ENCODE results near the gene UBE4B. TPM values are rescaled to one million over a fixed set of nuclear protein-coding genes. Genes with fewer than 3 reads are reported as not detected.
A peak's percentile ranks its signal among the peaks of the same experiment; 100 is the strongest.
"Not testable (repeated sequence)": the region's sequence is repeated elsewhere in the genome, so short reads cannot be mapped to it uniquely, and the experiment has no call there.

Gene UBE4B
- 29.9 and 31.1 TPM in 2 replicates for total RNA-seq

DNA sequence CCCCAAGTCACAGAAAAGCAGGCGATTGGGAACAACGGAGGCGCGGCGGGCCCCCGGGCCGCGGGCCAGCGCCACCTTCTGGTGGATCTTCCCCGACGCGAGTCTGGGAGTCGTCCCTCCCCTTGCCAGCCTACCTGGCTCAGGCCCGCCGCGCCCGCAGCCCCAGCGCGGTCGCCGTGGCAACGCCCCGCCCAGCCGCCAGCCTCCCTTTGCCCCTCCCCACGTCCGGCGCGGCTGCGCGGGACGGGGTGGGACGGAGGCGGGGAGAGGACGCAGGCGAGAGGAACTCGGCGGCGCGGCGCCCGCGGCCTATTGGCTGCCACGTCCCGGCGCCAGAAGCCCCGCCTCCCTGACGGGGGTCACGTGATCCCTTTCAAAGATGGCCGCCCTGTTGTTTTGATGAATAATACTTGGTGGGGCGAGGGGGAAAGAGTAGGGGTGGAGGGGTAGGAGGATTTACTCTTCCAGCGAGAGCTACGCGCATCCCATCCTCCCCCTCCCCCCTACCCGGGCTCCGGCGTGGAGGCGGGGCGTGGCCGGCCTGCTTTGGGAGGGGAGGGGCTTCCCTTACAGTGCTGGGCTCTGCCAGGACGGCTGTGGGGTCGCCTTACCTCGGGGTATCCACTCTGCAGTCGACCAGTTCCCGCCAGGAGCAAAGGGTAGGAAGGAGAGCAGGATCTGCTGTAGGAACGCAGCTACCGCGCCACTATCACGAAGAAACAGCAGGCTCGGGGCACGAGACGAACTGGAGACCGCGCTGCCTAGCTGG is at the start of gene UBE4B:
Gene UBE4B, plus strand, starts transcription at position 369 of the 769 bp plus-strand sequence. CDS start 713 bp downstream, outside the sequence.
- peak within 1 kb of the TSS; percentile 85 for H3K4me3 Mint-ChIP-seq
- DNase-seq: peak; percentile 100
- H3K27me3 Mint-ChIP-seq: no peaks in the 10 kb centered on the region
- intact Hi-C loops (cut with micrococcal nuclease): loop anchor here (1.0 to 5.0 kb wide), 7 partner anchors 40 to 406 kb away; partner anchors contain the start of genes CTNNBIP1, KIF1B, LZIC and NMNAT1
- peaks cover 20% of the 10 kb centered on the region for H3K4me1 Mint-ChIP-seq
- peaks cover 3% of the 10 kb centered on the region for H3K36me3 Mint-ChIP-seq (ENCODE audit: low read depth)
- H3K27ac Mint-ChIP-seq: peak within 1 kb of the TSS; percentile 97
- H3K9me3 Mint-ChIP-seq: no peaks in the 10 kb centered on the region

DNA sequence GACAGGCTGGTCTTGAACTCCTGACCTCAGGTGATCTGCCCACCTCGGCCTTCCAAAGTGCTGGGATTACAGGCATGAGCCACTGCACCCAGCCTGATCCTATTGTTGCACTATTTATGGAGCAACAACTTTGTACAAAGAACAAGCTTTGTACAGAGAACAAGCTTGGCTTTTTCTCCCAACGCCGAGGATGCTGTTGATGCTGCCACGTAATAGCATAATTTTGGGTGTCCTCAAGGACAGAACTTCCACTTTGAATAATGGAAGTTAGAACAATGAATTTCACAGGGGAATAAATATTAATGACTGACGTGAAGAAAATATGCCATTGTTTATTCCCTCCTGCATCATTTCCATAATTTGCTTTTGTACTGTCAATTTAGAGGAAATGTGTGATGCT is 48.5 kb upstream of the UBE4B start:
- intact Hi-C loops (cut with micrococcal nuclease): no loop called here
- DNase-seq: no peak
- Mint-ChIP-seq H3K4me1 (no peaks in the 10 kb centered on the region), H3K9me3 (no peaks in the 10 kb centered on the region), H3K27me3 (no peaks in the 10 kb centered on the region), H3K36me3 (ENCODE audit: low read depth) (peaks cover 9% of the 10 kb centered on the region), H3K27ac (no peak overlapping the region), H3K4me3 (no peak overlapping the region)

DNA sequence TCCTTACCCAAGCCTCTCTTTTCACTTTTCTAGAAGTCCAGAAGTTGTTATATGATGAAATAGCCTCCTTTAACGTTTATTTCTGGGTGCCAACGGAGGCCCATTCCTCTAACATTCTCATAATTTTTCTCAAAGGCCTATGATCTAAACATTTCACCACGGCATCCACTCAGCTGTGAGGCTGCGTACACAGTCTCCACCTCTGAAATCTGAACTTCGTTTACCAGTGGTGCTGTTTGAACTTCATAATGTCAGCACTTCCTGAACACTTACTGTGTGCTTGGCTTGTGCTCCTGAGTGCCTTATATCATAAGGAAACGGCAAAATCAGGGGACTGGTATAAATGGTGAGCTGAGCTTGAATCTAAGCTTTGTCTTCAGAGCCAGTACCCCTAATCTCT is 47.8 kb upstream of the UBE4B start:
- no peak for DNase-seq
- Mint-ChIP-seq H3K9me3 (no peaks in the 10 kb centered on the region), H3K36me3 (ENCODE audit: low read depth) (peaks cover 9% of the 10 kb centered on the region), H3K4me3 (no peak overlapping the region), H3K27ac (no peak overlapping the region), H3K4me1 (no peaks in the 10 kb centered on the region), H3K27me3 (no peaks in the 10 kb centered on the region)
- intact Hi-C loops (cut with micrococcal nuclease): no loop called here

DNA sequence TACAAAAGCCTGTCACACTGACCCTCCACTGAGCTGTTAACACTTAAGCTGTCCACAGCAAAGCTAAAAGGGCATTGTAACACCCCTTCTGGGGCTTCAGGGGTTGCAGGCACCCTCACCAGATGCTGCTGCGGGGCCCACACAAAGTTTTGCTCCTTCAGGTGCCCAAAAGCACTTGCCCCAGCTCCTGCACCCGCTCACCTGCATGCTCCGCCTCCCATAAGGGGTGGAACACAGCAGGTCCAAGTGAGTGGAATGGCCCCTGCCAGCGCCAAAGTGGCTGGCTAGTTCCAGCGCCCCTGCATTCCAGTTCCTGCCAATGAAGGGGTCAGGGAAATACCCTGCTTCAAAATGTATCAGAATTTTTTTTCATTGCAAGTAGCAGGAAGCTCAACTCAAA is 43.0 kb upstream of the UBE4B start:
- H3K4me1 Mint-ChIP-seq: no peaks in the 10 kb centered on the region
- H3K27ac Mint-ChIP-seq: no peak overlapping the region
- intact Hi-C loops (cut with micrococcal nuclease): no loop called here
- peaks cover 1% of the 10 kb centered on the region for H3K36me3 Mint-ChIP-seq (ENCODE audit: low read depth)
- H3K4me3 Mint-ChIP-seq: no peak overlapping the region
- H3K9me3 Mint-ChIP-seq: no peaks in the 10 kb centered on the region
- H3K27me3 Mint-ChIP-seq: peaks cover 11% of the 10 kb centered on the region
- no peak for DNase-seq

DNA sequence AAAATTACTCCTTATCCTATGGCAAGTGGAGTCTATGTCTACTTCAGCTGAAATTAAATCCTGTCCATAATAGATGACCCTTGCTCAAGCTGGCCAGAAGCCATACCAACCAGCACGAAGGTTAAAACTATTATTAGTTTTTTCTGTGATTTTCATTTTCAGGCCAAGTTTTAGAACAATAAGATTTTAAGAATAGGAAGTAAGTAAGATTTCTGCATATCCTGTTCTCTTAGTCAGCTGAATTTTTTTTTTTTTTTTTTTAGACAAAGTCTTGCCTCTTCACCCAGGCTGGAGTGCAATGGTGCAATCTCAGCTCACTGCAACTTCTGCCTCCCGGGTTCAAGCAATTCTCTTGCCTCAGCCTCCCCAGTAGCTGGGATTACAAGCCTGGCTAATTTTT is 41.8 kb upstream of the UBE4B start:
- Mint-ChIP-seq H3K4me3 (no peak overlapping the region), H3K4me1 (no peaks in the 10 kb centered on the region), H3K36me3 (ENCODE audit: low read depth) (no peaks in the 10 kb centered on the region), H3K9me3 (no peaks in the 10 kb centered on the region), H3K27ac (no peak overlapping the region), H3K27me3 (peaks cover 14% of the 10 kb centered on the region)
- intact Hi-C loops (cut with micrococcal nuclease): no loop called here
- no peak for DNase-seq

DNA sequence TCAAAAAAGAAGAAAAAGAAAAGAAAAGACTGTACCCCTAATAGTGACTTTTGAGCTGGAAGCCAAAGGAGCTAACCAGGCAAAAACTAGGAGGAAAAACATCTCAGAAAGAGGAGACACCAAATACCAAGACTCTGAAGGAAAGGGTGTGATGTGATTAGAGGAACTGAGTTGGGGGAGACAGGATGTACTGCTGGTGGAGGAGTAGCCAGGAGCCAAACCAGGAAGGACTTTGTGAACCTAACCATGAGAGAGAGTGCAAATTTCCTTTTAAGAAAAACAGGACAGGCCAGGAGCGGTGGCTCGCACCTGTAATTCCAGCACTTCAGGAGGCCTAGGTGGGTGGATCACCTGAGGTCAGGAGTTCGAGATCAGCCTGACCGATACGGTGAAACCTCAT is 39.8 kb upstream of the UBE4B start:
- Mint-ChIP-seq H3K4me3 (no peak overlapping the region), H3K36me3 (ENCODE audit: low read depth) (peaks cover under 1% of the 10 kb centered on the region), H3K9me3 (no peaks in the 10 kb centered on the region), H3K4me1 (peaks cover 5% of the 10 kb centered on the region), H3K27me3 (peaks cover 21% of the 10 kb centered on the region), H3K27ac (no peak overlapping the region)
- intact Hi-C loops (cut with micrococcal nuclease): no loop called here
- DNase-seq: no peak

DNA sequence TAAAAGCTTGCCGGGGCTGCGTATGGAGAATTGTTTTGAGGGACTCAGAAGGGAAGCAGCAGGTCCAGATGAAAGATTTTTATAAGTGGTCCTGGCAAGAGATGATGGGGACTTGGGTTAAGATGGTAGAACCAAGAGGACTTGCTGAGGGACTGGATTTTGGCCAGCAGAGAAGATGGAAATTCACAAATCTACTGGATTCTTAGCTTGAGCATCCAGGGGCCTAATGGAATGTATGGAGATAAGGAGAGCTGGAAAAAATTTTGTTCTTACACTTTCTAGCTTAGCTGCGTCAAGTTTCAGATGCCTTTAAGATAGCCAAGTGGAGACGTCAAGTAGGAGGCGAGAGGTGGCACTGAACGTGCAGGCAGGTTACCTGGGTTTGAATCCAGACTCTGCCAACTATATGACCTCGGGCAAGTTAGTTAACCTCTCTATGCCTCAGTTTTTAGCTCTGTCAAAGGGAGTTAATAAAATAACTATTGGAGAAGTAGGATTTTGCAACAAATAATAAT is 39.1 kb upstream of the UBE4B start:
- no peak overlapping the region for H3K27ac Mint-ChIP-seq
- H3K27me3 Mint-ChIP-seq: peaks cover 28% of the 10 kb centered on the region
- intact Hi-C loops (cut with micrococcal nuclease): no loop called here
- peaks cover 6% of the 10 kb centered on the region for H3K4me1 Mint-ChIP-seq
- H3K36me3 Mint-ChIP-seq (ENCODE audit: low read depth): peaks cover 2% of the 10 kb centered on the region
- H3K9me3 Mint-ChIP-seq: no peaks in the 10 kb centered on the region
- no peak for DNase-seq
- H3K4me3 Mint-ChIP-seq: no peak overlapping the region

DNA sequence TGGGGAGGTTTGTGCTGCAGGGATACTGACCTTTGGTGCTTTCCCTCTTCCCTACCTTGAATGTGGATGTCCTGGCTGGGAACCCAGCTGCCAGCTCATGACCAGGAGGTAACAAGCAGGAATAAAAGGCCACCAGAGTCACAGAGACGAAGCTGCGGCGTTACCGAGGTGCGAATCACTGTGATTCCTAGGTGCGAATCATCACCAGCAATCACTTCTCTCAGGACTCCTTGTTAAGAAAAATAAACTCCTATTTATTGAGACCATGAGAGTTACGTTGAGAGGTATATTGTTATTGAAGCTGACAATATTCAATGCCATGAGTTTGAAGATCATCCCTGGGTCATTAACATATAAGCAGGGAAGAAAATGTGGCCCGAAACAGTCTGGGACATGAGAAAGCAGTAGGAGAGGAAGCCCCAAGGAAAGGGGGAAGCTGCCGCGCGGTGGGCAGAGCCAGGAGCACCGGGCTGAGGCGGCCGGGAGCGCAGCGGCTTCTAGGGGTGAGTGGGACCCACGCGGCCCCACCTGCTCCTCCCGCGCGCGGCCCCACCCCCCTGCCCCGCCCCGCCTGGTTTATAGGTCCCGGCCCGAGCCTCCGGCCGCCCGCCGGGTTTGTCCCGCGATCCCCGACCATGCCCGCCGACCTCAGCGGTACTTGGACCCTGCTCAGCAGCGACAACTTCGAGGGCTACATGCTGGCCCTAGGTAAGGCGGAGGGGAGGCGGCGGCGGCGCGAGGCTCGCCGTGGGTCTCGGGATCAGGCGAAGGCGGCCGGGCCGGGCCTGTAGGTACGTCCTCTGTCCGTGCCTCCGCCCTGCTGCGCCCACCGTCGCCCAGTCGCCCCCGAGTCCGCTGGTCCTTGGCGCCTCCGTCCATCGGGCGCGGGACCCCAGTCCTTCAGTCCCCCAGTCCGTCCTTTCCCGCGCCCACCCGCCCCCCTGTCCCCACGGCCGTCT is 35.9 kb upstream of the UBE4B start, which contains the start of gene RBP7:
Gene RBP7, plus strand, starts transcription at position 605 of the 959 bp plus-strand sequence. Its CDS starts 31 bp downstream, at position 636.
- Mint-ChIP-seq H3K4me1 (peaks cover 6% of the 10 kb centered on the region), H3K27ac (no peak within 1 kb of the TSS), H3K4me3 (peak within 1 kb of the TSS; percentile 83), H3K36me3 (ENCODE audit: low read depth) (peaks cover 4% of the 10 kb centered on the region), H3K27me3 (peaks cover 37% of the 10 kb centered on the region), H3K9me3 (no peaks in the 10 kb centered on the region)
- peak; percentile 62 for DNase-seq
- intact Hi-C loops (cut with micrococcal nuclease): no loop called here

DNA sequence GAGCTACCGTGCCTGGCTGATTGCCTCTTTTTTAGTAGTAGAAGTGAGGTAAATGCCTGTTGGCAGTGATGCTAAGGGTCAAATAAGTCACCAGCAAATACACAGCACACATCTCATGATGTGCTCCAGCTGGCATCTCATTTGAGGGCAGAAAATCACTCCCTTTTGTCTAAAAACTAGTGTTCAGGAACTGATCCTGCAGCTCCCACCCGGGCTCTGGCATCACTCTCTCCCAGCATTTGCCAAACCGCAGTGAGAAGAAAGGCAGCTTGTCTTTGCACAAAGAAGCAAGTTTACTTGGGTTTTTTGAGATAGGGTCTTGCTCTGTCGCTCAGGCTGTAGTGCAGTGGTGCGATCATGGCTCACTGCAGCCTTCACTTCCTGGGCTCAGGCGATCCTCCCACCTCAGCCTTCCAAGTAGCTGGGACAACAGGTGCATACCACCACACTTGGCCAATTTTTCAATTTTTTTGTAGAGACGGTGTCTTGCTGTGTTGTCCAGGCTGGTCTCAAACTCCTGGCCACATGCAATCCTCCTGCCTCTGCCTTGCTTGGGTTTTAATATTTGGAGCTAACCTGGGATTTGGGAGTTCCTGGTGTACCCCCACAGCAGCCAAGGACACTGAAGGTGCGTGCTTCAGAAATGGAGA is 31.6 kb upstream of the UBE4B start:
- intact Hi-C loops (cut with micrococcal nuclease): no loop called here
- Mint-ChIP-seq H3K4me3 (no peak overlapping the region), H3K4me1 (peaks cover 6% of the 10 kb centered on the region), H3K36me3 (ENCODE audit: low read depth) (peaks cover 4% of the 10 kb centered on the region), H3K9me3 (no peaks in the 10 kb centered on the region), H3K27me3 (peaks cover 29% of the 10 kb centered on the region), H3K27ac (no peak overlapping the region)
- no peak for DNase-seq

DNA sequence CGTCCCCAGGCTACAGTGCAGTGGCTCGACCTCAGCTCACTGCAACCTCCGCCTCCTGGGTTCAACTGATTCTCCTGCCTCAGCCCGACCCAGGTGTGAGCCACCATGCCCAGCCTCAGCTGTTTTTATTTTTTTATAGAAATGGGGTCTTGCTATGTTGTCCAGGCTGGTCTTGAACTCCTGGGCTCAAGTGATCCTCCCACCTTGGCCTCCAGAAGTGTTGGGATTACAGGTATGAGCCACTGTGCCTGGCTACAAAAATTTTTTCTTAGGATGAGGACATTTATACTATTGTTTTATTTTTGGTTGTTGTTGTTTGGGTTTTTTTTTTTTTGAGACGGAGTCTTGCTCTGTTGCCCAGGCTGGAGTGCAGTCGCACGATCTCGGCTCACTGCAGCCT is 27.5 kb upstream of the UBE4B start:
- H3K27ac Mint-ChIP-seq; H3K4me1 Mint-ChIP-seq; H3K36me3 Mint-ChIP-seq (ENCODE audit: low read depth); H3K9me3 Mint-ChIP-seq; H3K4me3 Mint-ChIP-seq; H3K27me3 Mint-ChIP-seq; intact Hi-C loops (cut with micrococcal nuclease); DNase-seq: not testable (repeated sequence)

DNA sequence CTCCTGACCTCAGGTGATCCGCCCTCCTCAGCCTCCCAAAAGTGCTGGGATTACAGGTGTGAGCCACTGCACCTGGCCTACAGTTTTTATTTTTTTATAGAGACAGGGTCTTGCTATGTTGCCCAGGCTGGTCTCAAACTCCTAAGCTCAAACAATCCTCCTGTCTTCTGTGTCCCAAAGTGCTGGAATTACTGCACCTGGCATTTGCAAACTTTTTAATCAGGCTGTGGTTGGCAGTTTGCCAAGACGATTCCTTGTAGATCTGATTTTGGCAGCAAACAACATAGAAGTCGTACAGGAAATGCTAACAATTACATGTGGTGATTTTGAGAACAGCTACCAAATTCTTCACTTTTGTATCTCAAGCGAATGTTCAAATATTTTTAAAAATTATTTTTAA is 25.6 kb upstream of the UBE4B start:
- no peak for DNase-seq
- Mint-ChIP-seq H3K4me3 (no peak overlapping the region), H3K9me3 (no peaks in the 10 kb centered on the region), H3K4me1 (no peaks in the 10 kb centered on the region), H3K36me3 (ENCODE audit: low read depth) (no peaks in the 10 kb centered on the region), H3K27me3 (peaks cover 3% of the 10 kb centered on the region), H3K27ac (no peak overlapping the region)
- intact Hi-C loops (cut with micrococcal nuclease): no loop called here

DNA sequence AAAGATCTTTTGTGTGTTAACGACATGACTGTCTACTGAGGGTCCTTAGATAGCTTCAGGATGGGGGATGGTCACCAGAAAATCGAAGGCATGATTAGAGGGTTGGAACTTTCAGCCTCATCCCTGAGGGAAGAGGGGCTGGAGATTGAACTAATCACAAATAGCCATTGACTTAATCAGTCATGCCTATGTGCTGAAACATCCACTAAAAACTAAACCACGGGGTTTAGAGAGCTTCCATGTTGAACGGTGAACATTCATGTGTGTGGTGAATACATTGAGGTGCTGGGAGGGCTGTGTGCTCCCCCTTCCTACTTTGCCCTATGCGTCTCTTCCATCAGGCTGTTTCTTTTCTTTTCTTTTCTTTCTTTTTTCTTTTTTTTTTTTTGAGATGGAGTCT is 18.7 kb upstream of the UBE4B start:
- H3K27me3 Mint-ChIP-seq: peaks cover 9% of the 10 kb centered on the region

DNA sequence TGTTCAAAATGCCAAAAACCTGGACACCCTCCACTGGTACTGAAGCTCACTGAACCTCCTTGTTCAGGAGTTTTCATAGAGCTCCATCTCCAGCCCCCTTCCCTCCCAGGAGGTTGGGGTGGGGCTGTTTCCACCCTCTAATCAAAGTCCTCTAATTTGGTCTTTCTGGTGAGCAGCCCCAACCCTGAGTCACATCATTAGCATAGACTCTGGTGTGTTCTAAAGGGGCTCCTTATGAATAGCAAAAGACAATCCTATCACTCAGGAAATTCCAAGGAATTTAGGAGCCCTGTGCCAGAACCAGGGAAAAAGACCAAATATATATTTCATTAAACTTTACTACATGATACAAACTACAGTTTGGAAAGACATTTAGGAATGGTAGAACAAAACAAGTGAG is 13.2 kb upstream of the UBE4B start:
- H3K27ac Mint-ChIP-seq: no peak overlapping the region
- intact Hi-C loops (cut with micrococcal nuclease): no loop called here
- DNase-seq: no peak
- no peaks in the 10 kb centered on the region for H3K9me3 Mint-ChIP-seq
- H3K36me3 Mint-ChIP-seq (ENCODE audit: low read depth): no peaks in the 10 kb centered on the region
- no peak overlapping the region for H3K4me3 Mint-ChIP-seq
- peaks cover 11% of the 10 kb centered on the region for H3K27me3 Mint-ChIP-seq
- no peaks in the 10 kb centered on the region for H3K4me1 Mint-ChIP-seq

More for the DNA sequence above, 18.7 kb upstream of the UBE4B start:
- DNase-seq: no peak
- intact Hi-C loops (cut with micrococcal nuclease): no loop called here
- no peaks in the 10 kb centered on the region for H3K4me1 Mint-ChIP-seq
- no peak overlapping the region for H3K4me3 Mint-ChIP-seq
- no peaks in the 10 kb centered on the region for H3K36me3 Mint-ChIP-seq (ENCODE audit: low read depth)
- H3K27ac Mint-ChIP-seq: no peak overlapping the region
- no peaks in the 10 kb centered on the region for H3K9me3 Mint-ChIP-seq

Measured in activated CD4-positive, alpha-beta T cell treated with anti-CD3 and anti-CD28 coated beads, Interleukin-2, amount 10 ng/mL, durations not matched to agents 24 days and 14 days (primary cell).